Measurements from ENCODE around the gene OR11A1. TPM values are rescaled to one million over a fixed set of nuclear protein-coding genes. Genes with fewer than 3 reads are reported as not detected.
"Not testable (repeated sequence)": the region's sequence is repeated elsewhere in the genome, so short reads cannot be mapped to it uniquely, and the experiment has no call there.

Gene OR11A1
- total RNA-seq, 2 donors from 2014 or later: 0.23 TPM; not detected in 1

- H3K36me3 ChIP-seq: no peaks in the 10 kb centered on the region
- no peaks in the 10 kb centered on the region for H3K9me3 ChIP-seq
- WGBS: 96% methylated on average over 1 of the region's 1 CpG
- H3K27ac ChIP-seq: no peak overlapping the region
- DNase-seq (ENCODE audit: low spot score): no peak
- H3K27me3 ChIP-seq (replicated peaks; ENCODE audit: insufficient read depth): no peaks in the 10 kb centered on the region
- no peak overlapping the region for H3K4me3 ChIP-seq
- no peaks in the 10 kb centered on the region for H3K4me1 ChIP-seq (replicated peaks)
- TF ChIP-seq POLR2AphosphoS5 (IDR thresholded peaks at IDR 0.05): no peak
- TF ChIP-seq POLR2A (IDR thresholded peaks at IDR 0.05): no peak
- TF ChIP-seq CTCF (IDR thresholded peaks at IDR 0.05): no peak
- intact Hi-C loops (cut with DNase I): no loop called here
Observed at GRCh38 chr6:29442719-29443118, 14.2 kb downstream of the OR11A1 start.

GRCh38 chr6:29439006-29439405, 17.9 kb downstream of the OR11A1 start, which contains the start of gene OR10C1:
OR10C1 (plus strand) TSS chr6:29439306; CDS start chr6:29440016, 710 bp downstream.
- H3K4me1 ChIP-seq (replicated peaks): no peaks in the 10 kb centered on the region
- TF ChIP-seq POLR2A (IDR thresholded peaks at IDR 0.05): no peak
- TF ChIP-seq CTCF (IDR thresholded peaks at IDR 0.05): no peak
- TF ChIP-seq POLR2AphosphoS5 (IDR thresholded peaks at IDR 0.05): no peak
- intact Hi-C loops (cut with DNase I): no loop called here
- H3K27me3 ChIP-seq (replicated peaks; ENCODE audit: insufficient read depth): no peaks in the 10 kb centered on the region
- no peak within 1 kb of the TSS for H3K27ac ChIP-seq
- no peak within 1 kb of the TSS for H3K4me3 ChIP-seq
- no peaks in the 10 kb centered on the region for H3K9me3 ChIP-seq
- H3K36me3 ChIP-seq: no peaks in the 10 kb centered on the region
- DNase-seq (ENCODE audit: low spot score): no peak

- H3K4me1 ChIP-seq (replicated peaks); DNase-seq (ENCODE audit: low spot score); H3K4me3 ChIP-seq; H3K9me3 ChIP-seq; H3K36me3 ChIP-seq; intact Hi-C loops (cut with DNase I); H3K27ac ChIP-seq; H3K27me3 ChIP-seq (replicated peaks; ENCODE audit: insufficient read depth): not testable (repeated sequence)
- WGBS: 81% methylated on average over 18 of the region's 18 CpGs
Observed at GRCh38 chr6:29436730-29437129, 20.1 kb downstream of the OR11A1 start.

GRCh38 chr6:29426654-29427053, 30.2 kb downstream of the OR11A1 start:
- Histone ChIP-seq H3K36me3 (no peaks in the 10 kb centered on the region), H3K27ac (no peak overlapping the region), H3K9me3 (no peaks in the 10 kb centered on the region), H3K4me1 (replicated peaks) (no peaks in the 10 kb centered on the region), H3K27me3 (replicated peaks; ENCODE audit: insufficient read depth) (no peaks in the 10 kb centered on the region), H3K4me3 (no peak overlapping the region)
- no peak for DNase-seq (ENCODE audit: low spot score)
- WGBS: 93% methylated on average over 3 of the region's 3 CpGs
- TF ChIP-seq CTCF (IDR thresholded peaks at IDR 0.05) (no peak), POLR2A (IDR thresholded peaks at IDR 0.05) (no peak), POLR2AphosphoS5 (IDR thresholded peaks at IDR 0.05) (no peak)
- intact Hi-C loops (cut with DNase I): no loop called here

DNA sequence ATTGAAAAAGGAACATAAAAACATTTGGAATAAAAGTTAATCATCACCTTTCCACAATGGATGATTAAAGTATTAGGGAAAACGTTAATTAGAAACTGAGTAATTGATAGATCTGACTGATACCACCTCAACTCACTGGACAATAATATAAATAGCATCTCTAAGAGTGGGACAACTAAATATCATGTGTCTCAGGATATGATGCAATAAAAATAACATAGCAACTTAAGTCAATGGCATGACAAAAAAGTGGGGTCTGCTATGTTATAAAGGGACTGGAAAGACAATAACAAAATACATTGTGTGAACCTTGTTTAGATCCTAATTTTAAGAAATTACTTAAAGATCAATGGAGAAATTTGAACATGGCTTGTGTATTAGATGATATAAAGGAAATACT, 31.8 kb downstream of the OR11A1 start:
- Histone ChIP-seq H3K36me3 (no peaks in the 10 kb centered on the region), H3K4me1 (replicated peaks) (no peaks in the 10 kb centered on the region), H3K27me3 (replicated peaks; ENCODE audit: insufficient read depth) (no peaks in the 10 kb centered on the region), H3K4me3 (no peak overlapping the region), H3K9me3 (no peaks in the 10 kb centered on the region), H3K27ac (no peak overlapping the region)
- intact Hi-C loops (cut with DNase I): no loop called here
- WGBS: 40% methylated on average over 1 of the region's 1 CpG
- no peak for DNase-seq (ENCODE audit: low spot score)
- no peak for TF ChIP-seq POLR2AphosphoS5 (IDR thresholded peaks at IDR 0.05)
- no peak for TF ChIP-seq CTCF (IDR thresholded peaks at IDR 0.05)
- TF ChIP-seq POLR2A (IDR thresholded peaks at IDR 0.05): no peak
